ENCODE data around the gene ASGR1. TPM values are rescaled to one million over a fixed set of nuclear protein-coding genes. Genes with fewer than 3 reads are reported as not detected.

Gene ASGR1
- total RNA-seq, 4 donors from 2014 or later: 0.81 to 1.8 TPM; not detected in 2

DNA sequence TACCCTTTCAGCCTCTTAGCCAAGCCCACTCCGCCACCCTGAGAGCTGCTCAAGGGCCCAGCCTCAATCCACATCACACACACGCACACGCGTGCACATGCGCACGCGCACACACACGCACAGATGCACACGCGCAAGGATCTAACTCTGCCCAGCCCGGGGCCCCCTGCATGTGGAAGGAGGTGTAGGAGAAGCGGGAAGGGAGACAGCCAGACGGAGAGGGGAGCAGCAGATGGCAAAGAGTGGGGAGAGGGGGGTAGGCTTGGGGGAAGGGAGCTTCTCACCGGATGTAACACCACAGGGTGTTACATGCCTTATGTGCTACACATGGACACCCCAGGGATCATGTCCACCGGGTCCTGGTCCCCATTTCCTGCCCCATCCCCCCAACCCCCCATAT is 25.2 kb upstream of the ASGR1 start:
- peaks cover 0 to 11% (median 0%) of the 10 kb centered on the region in 3 donors for H3K27me3 ChIP-seq
- in situ Hi-C loops (cut with MboI; ENCODE audit: low sequenced_read_pairs in 4 of 4) (no loop called here), intact Hi-C loops (cut with DNase I; ENCODE audit: low total_unique reads) (no loop called here)
- H3K4me1 ChIP-seq: no peaks in the 10 kb centered on the region
- ATAC-seq (no peak), DNase-seq (no peak)
- H3K27ac ChIP-seq: peak overlapping the region in 2 of 4 donors; percentile 9 to 48
- peak overlapping the region in 3 of 4 donors; percentile 49 to 59 (median 50) for H3K4me3 ChIP-seq
- TF ChIP-seq, protein P1, sequence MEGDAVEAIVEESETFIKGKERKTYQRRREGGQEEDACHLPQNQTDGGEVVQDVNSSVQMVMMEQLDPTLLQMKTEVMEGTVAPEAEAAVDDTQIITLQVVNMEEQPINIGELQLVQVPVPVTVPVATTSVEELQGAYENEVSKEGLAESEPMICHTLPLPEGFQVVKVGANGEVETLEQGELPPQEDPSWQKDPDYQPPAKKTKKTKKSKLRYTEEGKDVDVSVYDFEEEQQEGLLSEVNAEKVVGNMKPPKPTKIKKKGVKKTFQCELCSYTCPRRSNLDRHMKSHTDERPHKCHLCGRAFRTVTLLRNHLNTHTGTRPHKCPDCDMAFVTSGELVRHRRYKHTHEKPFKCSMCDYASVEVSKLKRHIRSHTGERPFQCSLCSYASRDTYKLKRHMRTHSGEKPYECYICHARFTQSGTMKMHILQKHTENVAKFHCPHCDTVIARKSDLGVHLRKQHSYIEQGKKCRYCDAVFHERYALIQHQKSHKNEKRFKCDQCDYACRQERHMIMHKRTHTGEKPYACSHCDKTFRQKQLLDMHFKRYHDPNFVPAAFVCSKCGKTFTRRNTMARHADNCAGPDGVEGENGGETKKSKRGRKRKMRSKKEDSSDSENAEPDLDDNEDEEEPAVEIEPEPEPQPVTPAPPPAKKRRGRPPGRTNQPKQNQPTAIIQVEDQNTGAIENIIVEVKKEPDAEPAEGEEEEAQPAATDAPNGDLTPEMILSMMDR (IDR thresholded peaks at IDR 0.05 in 4 of 5, conservative IDR thresholded peaks at IDR 0.05 in 1 of 5): no peak
- TF ChIP-seq POLR2A (IDR thresholded peaks at IDR 0.05): no peak
- no peaks in the 10 kb centered on the region for H3K9me3 ChIP-seq
- no peaks in the 10 kb centered on the region for H3K36me3 ChIP-seq

DNA sequence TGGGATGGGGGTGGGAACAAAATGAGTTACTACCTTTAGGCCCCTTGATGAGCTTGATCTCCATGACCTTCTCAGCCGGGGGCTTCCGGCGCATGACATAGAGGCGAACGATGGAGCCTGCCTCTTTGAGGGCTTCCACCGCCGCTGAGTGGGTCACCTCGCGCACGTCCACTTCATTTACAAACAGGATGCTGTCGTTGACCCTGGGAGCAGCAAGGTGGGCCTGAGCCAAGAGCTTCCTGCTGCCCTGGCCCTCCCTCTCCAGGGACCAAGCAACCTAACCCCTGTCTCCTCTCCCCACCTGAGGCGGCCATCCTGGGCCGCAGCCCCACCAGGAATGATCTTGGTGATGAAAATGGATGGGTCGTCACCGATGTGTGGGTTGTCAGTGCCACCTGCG is 24.2 kb upstream of the ASGR1 start:
- Histone ChIP-seq H3K27me3 (peaks cover 0 to 11% (median 0%) of the 10 kb centered on the region in 3 donors), H3K4me3 (no peak overlapping the region), H3K4me1 (no peaks in the 10 kb centered on the region), H3K36me3 (no peaks in the 10 kb centered on the region), H3K9me3 (no peaks in the 10 kb centered on the region), H3K27ac (no peak overlapping the region)
- intact Hi-C loops (cut with DNase I; ENCODE audit: low total_unique reads): no loop called here
- no peak for TF ChIP-seq POLR2A (IDR thresholded peaks at IDR 0.05)
- DNase-seq (no peak), ATAC-seq (no peak)
- in situ Hi-C loops (cut with MboI; ENCODE audit: low sequenced_read_pairs in 4 of 4): no loop called here

DNA sequence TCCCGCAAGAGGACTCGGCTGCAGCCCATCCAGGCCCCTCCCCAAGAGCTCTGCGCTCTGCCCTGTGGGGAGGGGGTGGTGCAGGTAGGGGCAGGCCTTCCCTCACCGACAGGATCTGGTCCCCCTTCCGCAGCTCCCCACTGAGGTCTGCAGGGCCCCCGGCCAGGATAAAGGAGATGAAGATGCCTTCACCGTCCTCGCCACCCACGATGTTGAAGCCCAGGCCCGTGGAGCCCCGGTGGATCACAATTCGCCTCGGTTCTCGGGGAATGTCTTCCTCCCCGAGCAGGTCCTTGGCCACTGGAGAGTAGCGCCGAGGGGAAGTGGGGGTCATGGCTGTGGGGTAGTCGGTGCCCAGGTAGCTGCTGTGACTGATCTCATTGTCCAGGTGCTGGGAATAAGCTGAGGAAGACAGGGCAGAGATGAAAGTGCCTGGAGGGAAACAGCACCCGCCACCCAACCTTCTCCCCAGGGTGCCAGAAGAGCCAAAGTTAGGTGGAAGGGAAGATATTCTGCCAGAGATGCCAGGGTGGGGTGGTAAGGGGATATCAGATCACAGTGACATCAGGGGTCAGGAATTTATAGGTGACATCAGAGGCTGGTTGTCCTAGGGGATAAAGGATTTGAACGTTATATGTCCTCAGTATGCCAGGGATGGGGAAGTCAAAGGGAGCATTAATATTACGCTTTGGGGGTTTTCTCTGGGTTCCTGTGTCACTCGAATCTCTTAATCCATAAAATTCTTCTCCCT is 17.7 kb upstream of the ASGR1 start:
- ATAC-seq (no peak), DNase-seq (no peak)
- Histone ChIP-seq H3K9me3 (no peaks in the 10 kb centered on the region), H3K27me3 (no peaks in the 10 kb centered on the region), H3K36me3 (no peaks in the 10 kb centered on the region), H3K4me1 (no peaks in the 10 kb centered on the region), H3K4me3 (no peak overlapping the region), H3K27ac (no peak overlapping the region)
- intact Hi-C loops (cut with DNase I; ENCODE audit: low total_unique reads): no loop called here
- TF ChIP-seq, protein P1 (IDR thresholded peaks at IDR 0.05 in 4 of 5, conservative IDR thresholded peaks at IDR 0.05 in 1 of 5): no peak
- no peak for TF ChIP-seq POLR2A (IDR thresholded peaks at IDR 0.05)
- in situ Hi-C loops (cut with MboI; ENCODE audit: low sequenced_read_pairs in 4 of 4): no loop called here

DNA sequence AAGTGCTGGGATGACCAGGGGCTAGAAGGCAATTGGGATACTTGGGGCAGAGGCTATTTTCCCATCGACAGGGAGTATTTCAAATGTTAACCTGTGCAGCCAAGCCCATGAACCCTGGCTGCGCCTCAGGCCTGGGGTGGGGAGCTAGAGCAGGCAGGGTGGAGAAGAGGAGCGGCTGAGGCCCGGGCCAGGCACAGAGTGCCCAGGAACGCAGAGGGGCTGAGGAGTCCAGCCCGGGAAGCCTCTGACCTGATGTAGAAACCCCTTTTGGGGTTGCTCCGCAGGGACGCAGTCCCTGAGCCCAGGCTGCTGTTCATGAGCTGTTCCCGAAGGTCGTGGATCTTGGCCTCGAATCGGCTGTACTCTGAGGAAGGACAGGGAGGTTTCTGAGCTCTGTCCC is 16.8 kb upstream of the ASGR1 start:
- Histone ChIP-seq H3K4me1 (no peaks in the 10 kb centered on the region), H3K36me3 (no peaks in the 10 kb centered on the region), H3K9me3 (no peaks in the 10 kb centered on the region), H3K27me3 (no peaks in the 10 kb centered on the region), H3K27ac (no peak overlapping the region), H3K4me3 (no peak overlapping the region)
- no peak for DNase-seq
- in situ Hi-C loops (cut with MboI; ENCODE audit: low sequenced_read_pairs in 4 of 4) (no loop called here), intact Hi-C loops (cut with DNase I; ENCODE audit: low total_unique reads) (no loop called here)
- TF ChIP-seq POLR2A (IDR thresholded peaks at IDR 0.05): no peak
- TF ChIP-seq, protein P1 (IDR thresholded peaks at IDR 0.05 in 4 of 5, conservative IDR thresholded peaks at IDR 0.05 in 1 of 5): no peak
- ATAC-seq: no peak

DNA sequence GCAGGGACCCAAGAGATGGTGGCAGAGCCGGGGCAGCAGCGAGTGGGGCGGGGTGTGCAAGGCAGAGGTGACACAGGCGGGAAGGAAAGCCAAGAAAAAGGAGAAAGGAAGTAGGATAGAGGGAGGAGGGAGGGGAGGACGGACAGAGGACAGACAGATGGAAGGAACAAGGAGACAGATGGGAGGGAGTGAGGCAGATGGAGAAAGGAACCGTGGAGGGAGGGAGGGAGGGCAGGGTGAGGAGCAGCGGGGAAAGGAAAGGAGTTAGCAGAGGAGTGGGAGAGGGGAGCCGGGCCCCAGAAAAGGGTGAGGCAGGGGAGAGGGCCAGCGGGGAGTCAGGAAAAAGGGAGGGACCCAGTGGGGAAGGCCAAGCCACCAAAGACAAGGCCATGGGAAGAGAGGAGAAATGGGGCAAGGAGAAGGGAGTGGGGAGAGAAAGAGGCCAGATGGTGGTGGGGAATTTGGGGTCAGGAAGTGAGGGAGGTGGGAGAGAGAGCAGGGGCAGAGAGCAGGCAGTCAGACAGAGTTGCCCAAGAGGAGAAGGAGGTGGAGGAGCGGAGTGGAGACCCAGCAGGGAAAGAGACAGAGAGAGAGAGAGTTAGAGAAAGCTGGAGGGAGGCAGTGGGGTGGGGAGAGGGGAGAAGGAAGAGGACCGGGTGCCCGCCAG is 13.2 kb upstream of the ASGR1 start:
- ATAC-seq (no peak), DNase-seq (no peak)
- intact Hi-C loops (cut with DNase I; ENCODE audit: low total_unique reads) (no loop called here), in situ Hi-C loops (cut with MboI; ENCODE audit: low sequenced_read_pairs in 4 of 4) (no loop called here)
- Histone ChIP-seq H3K4me3 (no peak overlapping the region), H3K4me1 (no peaks in the 10 kb centered on the region), H3K27me3 (no peaks in the 10 kb centered on the region), H3K9me3 (no peaks in the 10 kb centered on the region), H3K27ac (no peak overlapping the region), H3K36me3 (no peaks in the 10 kb centered on the region)
- TF ChIP-seq, protein P1 (IDR thresholded peaks at IDR 0.05 in 4 of 5, conservative IDR thresholded peaks at IDR 0.05 in 1 of 5): no peak
- TF ChIP-seq POLR2A (IDR thresholded peaks at IDR 0.05): no peak

Measured in gastrocnemius medialis (tissue), 4 donors.